Stimulated activated CD8-positive, alpha-beta memory T cell treated with anti-CD3 and anti-CD28 coated beads, Interleukin-7, amount 100 ng/mL, for 4 hours (primary cell): ENCODE data around the gene LRRC4B.
"Not testable (repeated sequence)": the region's sequence is repeated elsewhere in the genome, so short reads cannot be mapped to it uniquely, and the experiment has no call there.

ENCODE experiments used
- DNase-seq, 2 donors: peaks; one replicate each; pipeline ENCODE4 v3.0.0-alpha.2; 2020; ENCODE audit warnings: low read depth in 2 of 2

Gene LRRC4B

GRCh38 chr19:50567882-50568727, at the start of gene LRRC4B:
Gene LRRC4B (minus strand): TSS chr19:50568435. CDS start chr19:50548838, 19,597 bp downstream.
- no peak for DNase-seq

GRCh38 chr19:50612504-50613404, 44.5 kb upstream of the LRRC4B start:
- not testable (repeated sequence) for DNase-seq

- DNase-seq, result peak; percentile 60 to 61
These were observed 39.9 kb upstream of the LRRC4B start for GRCh38 chr19:50607874-50608785.

- DNase-seq, result no peak
These were observed 39.2 kb upstream of the LRRC4B start for GRCh38 chr19:50607388-50607787.

GRCh38 chr19:50606059-50606836, 38.0 kb upstream of the LRRC4B start:
- DNase-seq, result not testable (repeated sequence)

GRCh38 chr19:50604264-50605073, 36.2 kb upstream of the LRRC4B start:
- not testable (repeated sequence) for DNase-seq

GRCh38 chr19:50602935-50603334, 34.7 kb upstream of the LRRC4B start:
- no peak for DNase-seq

- DNase-seq, result no peak
These were observed 34.3 kb upstream of the LRRC4B start for GRCh38 chr19:50602496-50602895.

GRCh38 chr19:50602089-50602422, 33.8 kb upstream of the LRRC4B start:
- no peak for DNase-seq

- no peak for DNase-seq
These were observed 33.3 kb upstream of the LRRC4B start for GRCh38 chr19:50601407-50602088.

- no peak for DNase-seq
These were observed 31.2 kb upstream of the LRRC4B start for GRCh38 chr19:50599427-50599826.

- no peak for DNase-seq
These were observed 22.0 kb upstream of the LRRC4B start for GRCh38 chr19:50590191-50590590.

GRCh38 chr19:50581795-50582660, 13.8 kb upstream of the LRRC4B start:
- not testable (repeated sequence) for DNase-seq

- no peak for DNase-seq
These were observed 12.9 kb upstream of the LRRC4B start for GRCh38 chr19:50580970-50581634.

GRCh38 chr19:50580240-50580639, 12.0 kb upstream of the LRRC4B start:
- DNase-seq, result no peak

GRCh38 chr19:50576769-50577168, 8.5 kb upstream of the LRRC4B start:
- not testable (repeated sequence) for DNase-seq

GRCh38 chr19:50573741-50574461, 5.7 kb upstream of the LRRC4B start:
- no peak for DNase-seq
